ENCODE measurements around the gene BTBD9. TPM values are rescaled to one million over a fixed set of nuclear protein-coding genes. Genes with fewer than 3 reads are reported as not detected.
A peak's percentile ranks its signal among the peaks of the same experiment; 100 is the strongest.

BTBD9 gene
- total RNA-seq, 1 experiment from 2014 or later = 4.3 TPM

GRCh38 chr6:38220069-38220723, 419.5 kb downstream of the BTBD9 start:
- H2AFZ ChIP-seq (ENCODE audit: low read length) = no peak overlapping the region
- no peak overlapping the region for H3K9ac ChIP-seq (ENCODE audit: low read length)
- H3K27ac ChIP-seq (ENCODE audit: low read length) = peak overlapping the region; percentile 8; the same call in 1 of the 2 replicates
- H3K9me3 ChIP-seq (ENCODE audit: low read length) = no peaks in the 10 kb centered on the region
- TF ChIP-seq EZH2 (IDR thresholded peaks at IDR 0.05; ENCODE audit: low read length, unreplicated experiment) (no peak), CTCF (conservative IDR thresholded peaks at IDR 0.05; ENCODE audit: low read depth, low read length) (no peak), EZH2phosphoT487 (IDR thresholded peaks at IDR 0.05; ENCODE audit: borderline replicate concordance, low read length) (no peak)
- BruUV-seq (replicated peaks) = no TSS peak
- H4K20me1 ChIP-seq (ENCODE audit: low read length) = no peaks in the 10 kb centered on the region
- H3F3A ChIP-seq (ENCODE audit: low read length, unreplicated experiment) = no peaks in the 10 kb centered on the region
- H3K4me2 ChIP-seq (ENCODE audit: low read length) = no peak overlapping the region
- intact Hi-C loops (cut with micrococcal nuclease) = loop anchor here (2.0 kb wide), 1 partner anchor 21 kb away; no protein-coding TSS in a partner anchor
- H3K9me2 ChIP-seq (replicated peaks; ENCODE audit: low read length) = no peaks in the 10 kb centered on the region
- no peaks in the 10 kb centered on the region for H3K36me3 ChIP-seq (ENCODE audit: low read depth, low read length)
- peaks cover 21% of the 10 kb centered on the region for H3K4me1 ChIP-seq (ENCODE audit: insufficient read depth, low read length)
- no peaks in the 10 kb centered on the region for H3K79me2 ChIP-seq (ENCODE audit: low read length)
- H3K27me3 ChIP-seq (ENCODE audit: low read length) = no peaks in the 10 kb centered on the region
- CTCF ChIA-PET = no interaction called here
- no peak overlapping the region for H3K4me3 ChIP-seq (ENCODE audit: low read length)
- POLR2A ChIA-PET (ENCODE audit: unreplicated experiment) = no interaction called here
- ATAC-seq (peak; percentile 90), DNase-seq (peak; percentile 48)

- Histone ChIP-seq H3K4me3 (ENCODE audit: low read length) (no peak overlapping the region), H3K27ac (ENCODE audit: low read length) (no peak overlapping the region), H3K79me2 (ENCODE audit: low read length) (no peaks in the 10 kb centered on the region), H3K4me1 (ENCODE audit: insufficient read depth, low read length) (peaks cover 33% of the 10 kb centered on the region), H2AFZ (ENCODE audit: low read length) (no peak overlapping the region), H3K9ac (ENCODE audit: low read length) (no peak overlapping the region), H3K9me3 (ENCODE audit: low read length) (no peaks in the 10 kb centered on the region), H3K36me3 (ENCODE audit: low read depth, low read length) (no peaks in the 10 kb centered on the region), H3K4me2 (ENCODE audit: low read length) (no peak overlapping the region), H4K20me1 (ENCODE audit: low read length) (no peaks in the 10 kb centered on the region), H3K27me3 (ENCODE audit: low read length) (no peaks in the 10 kb centered on the region), H3F3A (ENCODE audit: low read length, unreplicated experiment) (no peaks in the 10 kb centered on the region), H3K9me2 (replicated peaks; ENCODE audit: low read length) (no peaks in the 10 kb centered on the region)
- TF ChIP-seq CTCF (conservative IDR thresholded peaks at IDR 0.05; ENCODE audit: low read depth, low read length) (no peak), EZH2 (IDR thresholded peaks at IDR 0.05; ENCODE audit: low read length, unreplicated experiment) (no peak), EZH2phosphoT487 (IDR thresholded peaks at IDR 0.05; ENCODE audit: borderline replicate concordance, low read length) (no peak)
- ATAC-seq = no peak
- POLR2A ChIA-PET (ENCODE audit: unreplicated experiment) = no interaction called here
- no peak for DNase-seq
- intact Hi-C loops (cut with micrococcal nuclease) = no loop called here
- CTCF ChIA-PET = no interaction called here
- BruUV-seq (replicated peaks) = no TSS peak
Measured at GRCh38 chr6:38218235-38218634, 421.5 kb downstream of the BTBD9 start.

GRCh38 chr6:38216451-38216850, 423.3 kb downstream of the BTBD9 start:
- no peaks in the 10 kb centered on the region for H3K36me3 ChIP-seq (ENCODE audit: low read depth, low read length)
- H3K27ac ChIP-seq (ENCODE audit: low read length) = no peak overlapping the region
- H3K9me2 ChIP-seq (replicated peaks; ENCODE audit: low read length) = no peaks in the 10 kb centered on the region
- no peak overlapping the region for H3K4me3 ChIP-seq (ENCODE audit: low read length)
- no peaks in the 10 kb centered on the region for H3K79me2 ChIP-seq (ENCODE audit: low read length)
- BruUV-seq (replicated peaks) = no TSS peak
- no peaks in the 10 kb centered on the region for H3K9me3 ChIP-seq (ENCODE audit: low read length)
- no peak for TF ChIP-seq EZH2phosphoT487 (IDR thresholded peaks at IDR 0.05; ENCODE audit: borderline replicate concordance, low read length)
- no peak for TF ChIP-seq CTCF (conservative IDR thresholded peaks at IDR 0.05; ENCODE audit: low read depth, low read length)
- TF ChIP-seq EZH2 (IDR thresholded peaks at IDR 0.05; ENCODE audit: low read length, unreplicated experiment) = no peak
- H3K4me2 ChIP-seq (ENCODE audit: low read length) = no peak overlapping the region
- ChIA-PET CTCF (no interaction called here), POLR2A (ENCODE audit: unreplicated experiment) (no interaction called here)
- no peaks in the 10 kb centered on the region for H4K20me1 ChIP-seq (ENCODE audit: low read length)
- intact Hi-C loops (cut with micrococcal nuclease) = no loop called here
- no peaks in the 10 kb centered on the region for H3K27me3 ChIP-seq (ENCODE audit: low read length)
- no peak overlapping the region for H2AFZ ChIP-seq (ENCODE audit: low read length)
- DNase-seq = no peak
- peaks cover 40% of the 10 kb centered on the region for H3K4me1 ChIP-seq (ENCODE audit: insufficient read depth, low read length)
- no peak for ATAC-seq
- H3K9ac ChIP-seq (ENCODE audit: low read length) = no peak overlapping the region
- no peaks in the 10 kb centered on the region for H3F3A ChIP-seq (ENCODE audit: low read length, unreplicated experiment)

Data from PC-3 (cell line).